SJSA1 (cell line): ENCODE results near the gene PPP1R15B. TPM values are rescaled to one million over a fixed set of nuclear protein-coding genes. Genes with fewer than 3 reads are reported as not detected.
A peak's percentile ranks its signal among the peaks of the same experiment; 100 is the strongest.
"Not testable (repeated sequence)": the region's sequence is repeated elsewhere in the genome, so short reads cannot be mapped to it uniquely, and the experiment has no call there.

ENCODE experiments used
- DNase-seq, 2 experiments: peaks; one replicate each; pipeline ENCODE4 v3.0.0-alpha.2; 2015 to 2020; ENCODE audit warnings: low spot score in 2 of 2, low read depth in 1 of 2
- H3K27ac ChIP-seq: fragments of 250-450 bp; sonication (Bioruptor Pico); 2 replicates; pipeline ENCODE4 v1.5.1; 2020; ENCODE audit warnings: mild to moderate bottlenecking, moderate library complexity
- H3K27me3 ChIP-seq: fragments of 250-450 bp; sonication (Bioruptor Pico); replicated peaks from 2 replicates; pipeline ENCODE4 v1.5.1; 2020; ENCODE audit warnings: mild to moderate bottlenecking, moderate library complexity
- H3K36me3 ChIP-seq: fragments of 250-450 bp; sonication (Bioruptor Pico); 2 replicates; pipeline ENCODE4 v1.5.1; 2020; ENCODE audit warnings: mild to moderate bottlenecking
- H3K4me1 ChIP-seq: fragments of 250-450 bp; sonication (Bioruptor Pico); replicated peaks from 2 replicates; pipeline ENCODE4 v1.6.1; 2021; ENCODE audit warnings: mild to moderate bottlenecking
- H3K4me3 ChIP-seq: fragments of 250-450 bp; sonication (Bioruptor Pico); 2 replicates; pipeline ENCODE4 v1.5.1; 2020; ENCODE audit warnings: mild to moderate bottlenecking
- H3K9me3 ChIP-seq: fragments of 250-450 bp; sonication (Bioruptor Pico); replicated peaks from 2 replicates; pipeline ENCODE4 v1.5.1; 2020; ENCODE audit warnings: mild to moderate bottlenecking
- total RNA-seq: library from RNA; depleted of rRNA; stranded (reverse); fragments of >200 nt; shearing (Covaris generic); gene quantifications from 2 replicates; pipeline ENCODE4 v1.2.3, GENCODE V29; 2014

PPP1R15B gene
- total RNA-seq, 1 experiment from 2014 or later: 25.5 TPM

- Histone ChIP-seq H3K4me1 (no peaks in the 10 kb centered on the region), H3K27me3 (peaks cover 9% of the 10 kb centered on the region), H3K27ac (no peak overlapping the region), H3K9me3 (no peaks in the 10 kb centered on the region), H3K36me3 (no peaks in the 10 kb centered on the region), H3K4me3 (no peak overlapping the region)
- no peak for DNase-seq
Observed at GRCh38 chr1:204437796-204438570, 26.4 kb upstream of the PPP1R15B start.

DNA sequence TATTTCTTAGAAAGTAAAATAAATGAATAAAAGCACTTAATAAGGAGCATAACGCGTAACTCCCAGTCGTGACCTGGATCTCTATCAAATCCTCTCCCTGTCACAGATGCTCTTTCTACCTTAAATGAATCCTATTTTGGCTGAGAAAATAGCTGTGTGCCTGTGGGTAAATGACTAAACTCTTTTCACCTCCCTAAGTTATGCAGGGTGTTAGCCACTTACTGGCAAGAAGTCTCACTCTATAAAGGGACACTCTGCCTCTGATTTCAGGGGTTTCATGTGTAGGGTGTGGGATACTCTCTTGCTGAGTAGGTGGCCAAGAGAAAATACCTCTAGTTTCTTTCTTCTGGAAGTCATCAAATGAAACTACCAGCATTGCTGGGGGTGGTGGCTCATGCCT lies 24.3 kb upstream of the PPP1R15B start:
- no peak overlapping the region for H3K4me3 ChIP-seq
- H3K36me3 ChIP-seq: no peaks in the 10 kb centered on the region
- peaks cover 9% of the 10 kb centered on the region for H3K27me3 ChIP-seq
- H3K4me1 ChIP-seq: no peaks in the 10 kb centered on the region
- DNase-seq: no peak
- no peak overlapping the region for H3K27ac ChIP-seq
- no peaks in the 10 kb centered on the region for H3K9me3 ChIP-seq

GRCh38 chr1:204435381-204435831 lies 23.8 kb upstream of the PPP1R15B start:
- no peak overlapping the region for H3K27ac ChIP-seq
- H3K4me3 ChIP-seq: no peak overlapping the region
- DNase-seq: no peak
- no peaks in the 10 kb centered on the region for H3K4me1 ChIP-seq
- no peaks in the 10 kb centered on the region for H3K9me3 ChIP-seq
- peaks cover 9% of the 10 kb centered on the region for H3K27me3 ChIP-seq
- H3K36me3 ChIP-seq: no peaks in the 10 kb centered on the region

DNA sequence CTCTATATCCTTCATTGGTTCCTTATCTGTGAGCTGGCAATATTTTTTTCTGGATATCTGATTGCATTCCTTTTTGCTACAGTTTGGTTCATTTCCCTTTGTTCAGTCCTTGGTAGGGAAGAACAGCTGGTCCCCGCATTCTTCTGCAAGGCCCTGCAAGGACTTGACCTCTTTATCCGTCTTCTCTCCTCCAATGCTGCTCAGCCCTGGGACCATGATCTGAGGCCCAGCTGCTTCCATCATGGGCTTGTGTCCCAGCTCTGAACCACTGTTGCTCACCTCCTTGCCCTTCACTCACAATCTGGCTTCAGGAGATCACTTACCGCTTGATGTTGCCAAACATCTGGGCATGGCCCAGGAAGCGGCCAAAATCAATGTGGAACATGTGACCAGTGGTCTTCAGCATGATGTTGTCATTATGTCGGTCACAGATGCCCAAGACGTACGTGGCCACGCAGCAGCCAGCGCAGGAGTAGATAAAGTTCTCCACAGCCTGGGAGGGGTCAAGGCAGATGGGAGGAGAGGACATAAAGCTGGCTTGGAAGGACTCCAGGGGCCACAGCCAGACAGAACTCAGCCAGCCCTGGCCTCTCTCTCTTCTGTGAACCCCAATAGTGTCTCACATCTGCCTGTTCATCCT lies 22.6 kb upstream of the PPP1R15B start:
- Histone ChIP-seq H3K27me3 (peaks cover 9% of the 10 kb centered on the region), H3K4me3 (no peak overlapping the region), H3K27ac (no peak overlapping the region), H3K36me3 (no peaks in the 10 kb centered on the region), H3K4me1 (no peaks in the 10 kb centered on the region), H3K9me3 (no peaks in the 10 kb centered on the region)
- no peak for DNase-seq

- H3K4me3 ChIP-seq: no peak overlapping the region
- H3K27ac ChIP-seq: no peak overlapping the region
- H3K36me3 ChIP-seq: no peaks in the 10 kb centered on the region
- DNase-seq: no peak
- peaks cover 9% of the 10 kb centered on the region for H3K27me3 ChIP-seq
- H3K4me1 ChIP-seq: no peaks in the 10 kb centered on the region
- H3K9me3 ChIP-seq: no peaks in the 10 kb centered on the region
Observed at GRCh38 chr1:204432708-204433107, 21.1 kb upstream of the PPP1R15B start.

DNA sequence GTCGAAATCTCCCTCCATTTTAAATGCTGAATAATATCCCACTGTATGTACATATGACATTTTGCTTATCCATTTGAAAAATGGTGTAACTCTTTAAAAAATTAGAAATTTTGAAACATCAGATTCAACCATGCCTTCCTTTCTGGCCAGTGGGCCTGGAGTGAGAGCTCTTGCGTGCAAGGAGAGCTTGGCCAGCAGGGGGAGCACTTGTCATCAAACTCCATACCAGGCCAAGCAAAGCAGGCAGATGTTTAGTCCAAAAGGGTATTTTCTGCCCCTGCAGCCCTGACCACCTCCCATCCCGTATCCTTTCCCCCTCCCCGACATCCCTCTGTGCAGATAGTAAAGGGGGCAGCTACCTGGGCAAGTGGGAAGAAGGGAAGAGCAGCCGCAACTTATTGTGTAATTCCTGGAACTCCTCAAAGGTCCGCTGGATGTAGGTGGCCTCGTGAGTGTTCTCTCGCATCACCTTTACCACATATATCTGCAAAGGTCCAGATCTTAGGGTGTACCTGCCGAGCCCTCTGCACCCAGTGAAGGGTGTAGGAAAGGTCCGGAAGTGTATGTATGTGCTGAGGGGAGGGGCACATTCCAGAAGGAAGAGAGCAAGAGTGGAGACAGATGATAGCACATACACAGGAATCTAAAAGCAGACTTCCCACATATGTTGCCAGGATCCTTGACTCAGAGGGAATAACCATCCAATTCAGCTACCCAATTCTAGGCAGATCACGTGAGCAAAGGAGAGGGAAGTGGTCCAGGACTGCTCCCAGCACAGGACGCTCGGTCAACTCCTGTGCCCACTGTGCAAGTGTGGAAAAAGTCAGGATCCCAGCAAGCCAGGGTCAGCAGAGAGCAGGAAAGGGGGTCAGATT lies 19.9 kb upstream of the PPP1R15B start:
- Histone ChIP-seq H3K4me1 (no peaks in the 10 kb centered on the region), H3K27me3 (peaks cover 9% of the 10 kb centered on the region), H3K9me3 (no peaks in the 10 kb centered on the region), H3K27ac (no peak overlapping the region), H3K36me3 (no peaks in the 10 kb centered on the region), H3K4me3 (no peak overlapping the region)
- peak; percentile 41 to 72 for DNase-seq

DNA sequence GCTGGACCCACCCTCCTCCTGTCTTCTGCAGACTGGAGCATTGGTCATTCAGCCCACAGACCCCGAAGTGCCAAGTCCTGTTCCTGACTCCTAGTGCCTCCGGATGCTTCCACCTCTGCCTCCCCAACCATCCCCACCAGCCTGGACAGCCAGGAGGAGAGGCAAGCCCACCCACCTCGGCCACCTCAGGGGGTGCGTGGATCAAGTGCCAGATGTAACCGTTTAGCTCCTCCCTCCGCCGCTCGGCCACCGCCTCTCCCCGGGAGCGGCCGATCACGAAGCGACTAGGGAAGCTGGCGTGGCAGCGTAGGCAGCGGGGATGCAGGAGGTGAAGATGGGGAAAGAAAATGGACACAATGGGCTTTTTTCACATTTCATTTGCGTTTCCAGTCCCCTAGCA lies 18.1 kb upstream of the PPP1R15B start:
- Histone ChIP-seq H3K4me3 (no peak overlapping the region), H3K27ac (no peak overlapping the region)
- DNase-seq: peak in 1 of 2 experiments; percentile 33

DNA sequence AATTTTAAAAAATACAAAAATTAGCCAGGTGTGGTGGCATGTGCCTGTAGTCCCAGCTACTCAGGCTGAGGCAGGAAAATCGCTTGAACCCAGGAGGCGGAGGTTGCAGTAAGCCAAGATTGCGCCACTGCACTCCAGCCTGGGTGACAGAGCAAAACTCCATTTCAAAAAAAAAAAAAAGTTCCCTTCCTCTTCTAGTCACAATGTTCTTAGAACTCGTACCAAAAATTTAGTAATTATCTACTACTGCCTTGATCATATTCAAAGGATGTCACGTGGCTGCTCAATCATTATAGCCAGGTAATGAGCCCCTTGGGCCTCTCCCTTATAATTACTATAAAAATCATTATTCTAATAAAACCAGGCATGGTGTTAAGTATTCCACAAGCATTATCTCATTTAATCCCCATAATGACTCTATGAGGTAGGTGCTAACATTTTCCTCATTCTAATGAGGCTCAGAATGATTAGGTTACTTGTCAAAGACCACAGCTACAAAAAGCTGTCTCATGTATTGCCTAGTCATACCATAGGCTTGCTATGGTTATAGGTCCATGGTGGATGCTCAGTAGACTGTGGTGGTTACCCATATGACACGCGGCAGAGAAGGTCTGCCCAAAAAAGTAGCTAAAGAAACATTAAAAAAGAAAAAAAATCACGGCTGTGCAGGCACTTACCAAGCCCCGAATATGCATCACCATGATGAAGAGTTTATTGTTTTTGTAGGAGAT lies 15.5 kb upstream of the PPP1R15B start:
- H3K27me3 ChIP-seq: no peaks in the 10 kb centered on the region
- no peak overlapping the region for H3K4me3 ChIP-seq
- no peaks in the 10 kb centered on the region for H3K4me1 ChIP-seq
- H3K36me3 ChIP-seq: no peaks in the 10 kb centered on the region
- no peaks in the 10 kb centered on the region for H3K9me3 ChIP-seq
- DNase-seq: no peak
- H3K27ac ChIP-seq: no peak overlapping the region

More for the DNA sequence above, 18.1 kb upstream of the PPP1R15B start:
- Histone ChIP-seq H3K27me3 (peaks cover under 1% of the 10 kb centered on the region), H3K4me1 (no peaks in the 10 kb centered on the region), H3K36me3 (no peaks in the 10 kb centered on the region), H3K9me3 (no peaks in the 10 kb centered on the region)

DNA sequence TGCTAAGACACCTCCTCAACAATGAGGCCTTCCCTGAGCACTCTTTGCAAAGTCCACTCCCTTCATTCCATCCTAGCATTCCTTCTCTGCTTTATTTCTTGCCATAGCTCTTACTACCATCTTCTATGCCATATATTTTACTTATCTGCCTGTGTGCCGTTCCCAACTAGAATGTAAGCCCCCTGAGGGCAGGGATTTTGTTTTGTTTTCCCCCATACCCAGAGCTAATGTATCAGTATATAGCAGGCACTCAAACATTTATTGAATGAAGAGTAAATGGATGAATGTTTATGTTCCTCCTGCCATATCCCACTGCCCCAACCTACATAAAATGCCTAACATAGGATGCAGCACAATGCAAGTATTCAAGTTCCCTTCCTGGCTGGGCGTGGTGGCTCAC lies 14.9 kb upstream of the PPP1R15B start:
- Histone ChIP-seq H3K27ac (no peak overlapping the region), H3K4me1 (no peaks in the 10 kb centered on the region), H3K4me3 (no peak overlapping the region), H3K27me3 (no peaks in the 10 kb centered on the region), H3K9me3 (no peaks in the 10 kb centered on the region), H3K36me3 (no peaks in the 10 kb centered on the region)
- no peak for DNase-seq

- no peak overlapping the region for H3K4me3 ChIP-seq
- H3K9me3 ChIP-seq: no peaks in the 10 kb centered on the region
- H3K27me3 ChIP-seq: no peaks in the 10 kb centered on the region
- H3K27ac ChIP-seq: no peak overlapping the region
- H3K36me3 ChIP-seq: no peaks in the 10 kb centered on the region
- peak in 1 of 2 experiments; percentile 33 for DNase-seq
- no peaks in the 10 kb centered on the region for H3K4me1 ChIP-seq
Observed at GRCh38 chr1:204426035-204426436, 14.4 kb upstream of the PPP1R15B start.

- Histone ChIP-seq H3K4me1 (no peaks in the 10 kb centered on the region), H3K4me3 (no peak overlapping the region), H3K9me3 (no peaks in the 10 kb centered on the region), H3K27me3 (no peaks in the 10 kb centered on the region), H3K36me3 (no peaks in the 10 kb centered on the region), H3K27ac (no peak overlapping the region)
- DNase-seq: peak in 1 of 2 experiments; percentile 32
Observed at GRCh38 chr1:204424621-204425020, 13.0 kb upstream of the PPP1R15B start.

DNA sequence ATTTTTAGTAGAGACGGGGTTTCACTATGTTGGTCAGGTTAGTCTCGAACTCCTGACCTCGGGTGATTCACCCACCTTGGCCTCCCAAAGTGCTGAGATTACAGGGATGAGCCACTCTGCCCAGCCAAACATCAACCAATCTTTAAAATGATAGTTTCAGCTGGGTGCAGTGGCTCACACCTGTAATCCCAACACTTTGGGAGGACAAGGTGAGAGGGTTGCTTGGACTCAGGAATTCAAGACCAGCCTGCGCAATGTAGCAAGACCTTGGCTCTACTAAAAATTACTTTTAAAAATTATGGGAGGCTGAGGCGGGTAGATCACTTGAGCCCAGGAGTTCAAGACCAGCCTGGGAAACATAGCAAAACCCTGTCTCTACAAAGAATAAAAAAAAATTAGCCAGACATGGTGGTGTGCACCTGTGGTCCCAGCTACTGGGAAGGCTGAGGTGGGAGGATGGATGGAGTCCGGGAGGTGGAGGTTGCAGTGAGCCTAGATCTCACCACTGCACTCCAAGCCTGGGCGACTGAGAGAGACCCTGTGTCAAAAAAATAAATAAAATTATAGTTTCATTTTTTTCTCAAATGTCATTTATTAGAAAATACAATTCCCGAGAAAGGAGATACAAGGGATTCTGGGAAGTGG lies 10.6 kb upstream of the PPP1R15B start:
- DNase-seq, H3K4me3 ChIP-seq: not testable (repeated sequence)
- peaks cover 18% of the 10 kb centered on the region for H3K4me1 ChIP-seq

GRCh38 chr1:204421441-204421840 lies 9.8 kb upstream of the PPP1R15B start:
- Histone ChIP-seq H3K4me3 (no peak overlapping the region), H3K9me3 (no peaks in the 10 kb centered on the region), H3K4me1 (peaks cover 20% of the 10 kb centered on the region), H3K27ac (no peak overlapping the region), H3K36me3 (no peaks in the 10 kb centered on the region), H3K27me3 (no peaks in the 10 kb centered on the region)
- no peak for DNase-seq

More for the DNA sequence above, 10.6 kb upstream of the PPP1R15B start:
- H3K9me3 ChIP-seq, H3K27ac ChIP-seq, H3K36me3 ChIP-seq, H3K27me3 ChIP-seq: not testable (repeated sequence)
